GM12878 (cell line): ENCODE data around the gene TMEM163. TPM values are rescaled to one million over a fixed set of nuclear protein-coding genes. Genes with fewer than 3 reads are reported as not detected.

Source experiments
- ATAC-seq: fragments of 200-7000 bp; cut with Tn5 transposase; 3 replicates; pipeline ENCODE4 v1.9.1; 2020; ENCODE audit warnings: mild to moderate bottlenecking, moderate library complexity
- BruUV-seq: library from RNA; stranded (reverse); fragments of 400-500 nt; replicated peaks from 2 replicates; lab custom pipeline; 2021; lab: Mats Ljungman, UMichigan
- CTCF ChIA-PET: fragments of 300-600 bp; sonication (Branson Sonifier 250); formaldehyde crosslinking; extraction: SDS; loops from one replicate; lab custom pipeline; 2021; ENCODE audit warnings: inconsistent platforms; lab: Yijun Ruan, JAX
- POLR2A ChIA-PET: fragments of 350-600 bp; formaldehyde crosslinking; extraction: SDS; loops from one replicate; lab custom pipeline; 2021; ENCODE audit warnings: inconsistent platforms; lab: Charles Lee
- RAD21 ChIA-PET: fragments of 300-600 bp; sonication (Branson Sonifier 250); formaldehyde crosslinking; loops from one replicate; lab custom pipeline; 2023; ENCODE audit warnings: antibody characterized with exemption; ENCODE audit not compliant: unreplicated experiment; lab: Charles Lee
- SMC1A ChIA-PET: fragments of 300-600 bp; sonication (Branson Sonifier 250); formaldehyde crosslinking; loops from one replicate; lab custom pipeline; 2023; ENCODE audit not compliant: unreplicated experiment, uncharacterized antibody; lab: Charles Lee
- DNase-seq: peaks from one replicate; pipeline ENCODE4 v3.0.0-alpha.2; 2011; ENCODE audit warnings: low read depth, low spot score
- FAIRE-seq: peaks from 3 replicates; lab custom pipeline; 2011; peaks lifted over from hg19 to GRCh38; lab: Jason Lieb, UNC
- H2AFZ ChIP-seq: 2 replicates; pipeline ENCODE4 v1.6.0; 2011; ENCODE audit warnings: low read depth, low read length, control low read depth; ENCODE audit not compliant: control insufficient read depth
- H3K27ac ChIP-seq: 2 replicates; pipeline ENCODE4 v1.5.1; 2011; ENCODE audit warnings: control low read depth; ENCODE audit not compliant: control insufficient read depth, insufficient read depth
- H3K27me3 ChIP-seq, 2 experiments: replicated peaks in 1 of 2; 2 replicates each; pipeline versions ENCODE4 v1.6.0 to v1.6.1; 2011; ENCODE audit warnings: low read length in 1 of 2; ENCODE audit not compliant: control insufficient read depth in 2 of 2, insufficient read depth in 2 of 2
- H3K36me3 ChIP-seq, 2 experiments: 2 replicates each; pipeline ENCODE4 v1.5.1; 2011; ENCODE audit warnings: low read length in 1 of 2; ENCODE audit not compliant: control insufficient read depth in 2 of 2, insufficient read depth in 2 of 2
- H3K4me1 ChIP-seq: 2 replicates; pipeline ENCODE4 v1.6.1; 2011; ENCODE audit warnings: mild to moderate bottlenecking, low read length, moderate library complexity, mixed read lengths; ENCODE audit not compliant: control insufficient read depth, insufficient read depth
- H3K4me2 ChIP-seq: 2 replicates; pipeline ENCODE4 v1.6.0; 2011; ENCODE audit warnings: control low read depth; ENCODE audit not compliant: control insufficient read depth, insufficient read depth
- H3K4me3 ChIP-seq: fragments of 200-600 bp; sonication (generic); 2 replicates; pipeline ENCODE4 v1.5.1; 2016
- H3K79me2 ChIP-seq: 2 replicates; pipeline ENCODE4 v1.6.0; 2011; ENCODE audit warnings: low read length; ENCODE audit not compliant: control insufficient read depth, insufficient read depth
- H3K9ac ChIP-seq: 2 replicates; pipeline ENCODE4 v1.8.0; 2011; ENCODE audit warnings: low read length, control low read depth, mixed read lengths; ENCODE audit not compliant: control insufficient read depth, insufficient read depth
- H3K9me3 ChIP-seq: replicated peaks from 3 replicates; pipeline ENCODE4 v1.5.1; 2011; ENCODE audit warnings: mild to moderate bottlenecking, low read length; ENCODE audit not compliant: control insufficient read depth, insufficient read depth
- H4K20me1 ChIP-seq: 2 replicates; pipeline ENCODE4 v1.6.0; 2011; ENCODE audit not compliant: control insufficient read depth, insufficient read depth
- CUX1 ChIP-seq: IDR thresholded peaks from 2 replicates; pipeline ENCODE4 v1.6.1; 2012; ENCODE audit warnings: improper control_type of control experiment, low read depth, low read length; ENCODE audit not compliant: insufficient replicate concordance
- E4F1 ChIP-seq: fragments of 450-650 bp; IDR thresholded peaks from 2 replicates; pipeline ENCODE4 v1.6.1; 2018; ENCODE audit warnings: borderline replicate concordance, mild to moderate bottlenecking; ENCODE audit not compliant: partially characterized antibody
- EP300 ChIP-seq, 2 experiments: fragments of 150-350 bp in 1 of 2; IDR thresholded peaks; 2 replicates each; pipeline ENCODE4 v1.6.1; 2011 to 2012; ENCODE audit warnings: low read depth in 2 of 2, low read length in 2 of 2, borderline replicate concordance in 1 of 2, improper control_type of control experiment in 1 of 2, inconsistent platforms in 1 of 2; ENCODE audit not compliant: control insufficient read depth in 1 of 2
- MXI1 ChIP-seq: fragments of 150-350 bp; IDR thresholded peaks from 2 replicates; pipeline ENCODE4 v1.6.1; 2011; ENCODE audit warnings: low read depth, mild to moderate bottlenecking, inconsistent platforms, low read length, improper control_type of control experiment
- SIN3A ChIP-seq: IDR thresholded peaks from 2 replicates; pipeline ENCODE4 v1.6.1; 2012; ENCODE audit warnings: low read depth, low read length, improper control_type of control experiment
- SIX5 ChIP-seq: IDR thresholded peaks from 2 replicates; pipeline ENCODE4 v1.6.1; 2011; ENCODE audit warnings: mild to moderate bottlenecking, low read depth, low read length, moderate library complexity; ENCODE audit not compliant: severe bottlenecking
- ZBTB4 ChIP-seq: fragments of 450-650 bp; formaldehyde crosslinking; IDR thresholded peaks from 2 replicates; pipeline ENCODE4 v1.4.0; 2022; ENCODE audit warnings: mild to moderate bottlenecking, moderate library complexity
- WGBS: methylation state at CpG from one replicate; pipeline ENCODE4 v1.1.6; 2016; ENCODE audit warnings: low lambda C conversion rate; ENCODE audit not compliant: insufficient replicate concordance, insufficient coverage; ENCODE audit errors: missing lambda C conversion rate; 5-methylcytosine and 5-hydroxymethylcytosine counted together
- in situ Hi-C: fragments of 300-500 bp; cut with MboI; formaldehyde crosslinking; loops from 9 replicates; pipeline ENCODE4 v1.14.3; 2018; ENCODE audit warnings: mixed read lengths
- intact Hi-C: fragments of 100-400 bp; cut with micrococcal nuclease; formaldehyde crosslinking; loops from one replicate; pipeline ENCODE4 v1.14.2; 2022; ENCODE audit not compliant: unreplicated experiment
- polyA plus RNA-seq, 11 experiments: library from polyadenylated mRNA; depleted of rRNA in 4 of 11; unstranded in 6 of 11; stranded (reverse) in 5 of 11; fragments of >200 nt; fragmentation: Nextera tagmentation in 4 of 11; fragmentation: Illumina TruSeq in 1 of 11; extraction: Ambion mirVana in 4 of 11; extraction: Trizol in 1 of 11; gene quantifications; 1 replicate in 1 of 11; 2 replicates in 10 of 11; pipeline versions ENCODE4 v1.2.1 to v1.2.3, GENCODE V29; 2011 to 2016; ENCODE audit warnings: inconsistent platforms in 2 of 11, missing spikeins in 2 of 11, low read depth in 1 of 11
- total RNA-seq, 4 experiments: library from RNA; depleted of rRNA in 3 of 4; stranded (reverse); fragments of >200 nt in 3 of 4; fragmentation: Illumina TruSeq in 1 of 4; extraction: Trizol in 1 of 4; gene quantifications; 2 replicates each; pipeline versions ENCODE4 v1.2.1 to v1.2.3, GENCODE V29; 2013 to 2021

TMEM163 gene
- total and polyA plus RNA-seq, 10 of the 15 experiments (the other 5 are each of a cell fraction or from before 2014, with no cell fraction given): 0.05 to 0.11 (median 0.07) TPM; not detected in 4

- TF ChIP-seq CUX1 (no peak), SIX5 (no peak), MXI1 (no peak)
Measured at GRCh38 chr2:134663451-134664450, 55.0 kb downstream of the TMEM163 start (continued).

- Histone ChIP-seq H3K36me3 (no peaks in the 10 kb centered on the region), H2AFZ (no peak overlapping the region), H3K27ac (no peak overlapping the region), H3K9me3 (no peaks in the 10 kb centered on the region), H3K9ac (no peak overlapping the region), H3K27me3 (no peaks in the 10 kb centered on the region), H3K4me2 (no peak overlapping the region), H3K4me1 (no peaks in the 10 kb centered on the region), H3K79me2 (no peaks in the 10 kb centered on the region), H3K4me3 (no peak overlapping the region), H4K20me1 (no peaks in the 10 kb centered on the region)
- 50% methylated on average over 1 of the region's 1 CpG for WGBS
- DNase-seq: no peak
- ChIA-PET CTCF (no interaction called here), RAD21 (no interaction called here), SMC1A (no interaction called here), POLR2A (no interaction called here)
- intact Hi-C loops: no loop called here
- in situ Hi-C loops: no loop called here
- no peak for FAIRE-seq
- ATAC-seq: no peak
- BruUV-seq: no TSS peak
- TF ChIP-seq ZBTB4 (CRISPR knock-in tag): no peak
- TF ChIP-seq E4F1: no peak
- no peak for TF ChIP-seq SIN3A
- TF ChIP-seq EP300 (IDR thresholded peaks at IDR 0.05; ENCODE audit: borderline replicate concordance in 1 of 2, control insufficient read depth in 1 of 2, low read depth in 2 of 2, low read length in 2 of 2): no peak
Measured at GRCh38 chr2:134662751-134663150, 56.0 kb downstream of the TMEM163 start.
